Measurements from ENCODE around the gene DYNLT1.
A peak's percentile ranks its signal among the peaks of the same experiment; 100 is the strongest.
"Not testable (repeated sequence)": the region's sequence is repeated elsewhere in the genome, so short reads cannot be mapped to it uniquely, and the experiment has no call there.

The DYNLT1 gene

GRCh38 chr6:158644231-158645063 is at the start of gene DYNLT1:
DYNLT1 (minus strand) TSS chr6:158644743; CDS start chr6:158644708, 35 bp downstream.
- DNase-seq (ENCODE audit: low spot score), result peak; percentile 92

GRCh38 chr6:158688860-158689259 is 44.3 kb upstream of the DYNLT1 start:
- no peak for DNase-seq (ENCODE audit: low spot score)

GRCh38 chr6:158687506-158687905 is 43.0 kb upstream of the DYNLT1 start:
- DNase-seq (ENCODE audit: low spot score), result no peak

GRCh38 chr6:158686791-158687381 is 42.3 kb upstream of the DYNLT1 start:
- DNase-seq (ENCODE audit: low spot score), result peak; percentile 23

GRCh38 chr6:158686311-158686710 is 41.8 kb upstream of the DYNLT1 start:
- DNase-seq (ENCODE audit: low spot score), result no peak

GRCh38 chr6:158684745-158685324 is 40.3 kb upstream of the DYNLT1 start:
- no peak for DNase-seq (ENCODE audit: low spot score)

GRCh38 chr6:158684311-158684710 is 39.8 kb upstream of the DYNLT1 start:
- DNase-seq (ENCODE audit: low spot score), result no peak

GRCh38 chr6:158680481-158680880 is 35.9 kb upstream of the DYNLT1 start:
- no peak for DNase-seq (ENCODE audit: low spot score)

- DNase-seq (ENCODE audit: low spot score), result no peak
These were observed 35.5 kb upstream of the DYNLT1 start for GRCh38 chr6:158680015-158680414.

- DNase-seq (ENCODE audit: low spot score), result no peak
These were observed 33.5 kb upstream of the DYNLT1 start for GRCh38 chr6:158677906-158678578.

GRCh38 chr6:158677094-158677493 is 32.6 kb upstream of the DYNLT1 start:
- not testable (repeated sequence) for DNase-seq (ENCODE audit: low spot score)

GRCh38 chr6:158674342-158675131 is 30.0 kb upstream of the DYNLT1 start:
- no peak for DNase-seq (ENCODE audit: low spot score)

GRCh38 chr6:158672726-158673125 is 28.2 kb upstream of the DYNLT1 start:
- no peak for DNase-seq (ENCODE audit: low spot score)

- DNase-seq (ENCODE audit: low spot score), result not testable (repeated sequence)
These were observed 27.6 kb upstream of the DYNLT1 start for GRCh38 chr6:158672119-158672518.

GRCh38 chr6:158669145-158670035 is 24.8 kb upstream of the DYNLT1 start:
- no peak for DNase-seq (ENCODE audit: low spot score)

- no peak for DNase-seq (ENCODE audit: low spot score)
These were observed 24.2 kb upstream of the DYNLT1 start for GRCh38 chr6:158668707-158669103.

- no peak for DNase-seq (ENCODE audit: low spot score)
These were observed 22.9 kb upstream of the DYNLT1 start for GRCh38 chr6:158667360-158667981.

GRCh38 chr6:158666628-158667359 is 22.3 kb upstream of the DYNLT1 start:
- DNase-seq (ENCODE audit: low spot score), result no peak

- no peak for DNase-seq (ENCODE audit: low spot score)
These were observed 20.8 kb upstream of the DYNLT1 start for GRCh38 chr6:158665332-158665731.

Measured in germinal center (tissue), 1 donor.